Liver (tissue), 9 donors: ENCODE measurements around the gene YIPF1. TPM values are rescaled to one million over a fixed set of nuclear protein-coding genes. Genes with fewer than 3 reads are reported as not detected.

Source experiments
- DNase-seq: peaks from one replicate; pipeline ENCODE4 v3.0.0-alpha.2; 2017; ENCODE audit warnings: low spot score
- H3K27ac ChIP-seq, 2 donors: one replicate each; pipeline ENCODE4 v1.7.0; 2013; ENCODE audit warnings: inconsistent platforms in 2 of 2, low read length in 2 of 2, control low read depth in 1 of 2, low read depth in 1 of 2, mild to moderate bottlenecking in 1 of 2
- H3K27me3 ChIP-seq, 4 donors: one replicate each; pipeline versions ENCODE4 v1.6.1 to v1.7.0; 2013; ENCODE audit warnings: low read length in 3 of 4, inconsistent platforms in 1 of 4, mild to moderate bottlenecking in 1 of 4, moderate library complexity in 1 of 4; ENCODE audit not compliant: control insufficient read depth in 4 of 4, insufficient read depth in 4 of 4
- H3K36me3 ChIP-seq, 4 donors: one replicate each; pipeline versions ENCODE4 v1.6.1 to v1.7.0; 2013; ENCODE audit warnings: low read length in 3 of 4, mild to moderate bottlenecking in 3 of 4, low read depth in 1 of 4, moderate library complexity in 1 of 4; ENCODE audit not compliant: control insufficient read depth in 4 of 4, insufficient read depth in 3 of 4
- H3K4me1 ChIP-seq, 4 donors: one replicate each; pipeline versions ENCODE4 v1.6.1 to v1.7.0; 2013; ENCODE audit warnings: low read length in 3 of 4, mild to moderate bottlenecking in 3 of 4, moderate library complexity in 1 of 4; ENCODE audit not compliant: control insufficient read depth in 4 of 4, insufficient read depth in 4 of 4
- H3K4me3 ChIP-seq, 3 donors: one replicate each; pipeline versions ENCODE4 v1.6.1 to v1.7.0; 2013; ENCODE audit warnings: low read length in 3 of 3, control low read depth in 1 of 3, low read depth in 1 of 3, mild to moderate bottlenecking in 1 of 3
- H3K9ac ChIP-seq, 2 donors: one replicate each; pipeline ENCODE4 v1.7.0; 2013; ENCODE audit warnings: low read length in 2 of 2, mild to moderate bottlenecking in 2 of 2, moderate library complexity in 2 of 2, control low read depth in 1 of 2, low read depth in 1 of 2
- H3K9me3 ChIP-seq, 4 donors: one replicate each; pipeline versions ENCODE4 v1.6.1 to v1.7.0; 2013; ENCODE audit warnings: low read length in 3 of 4; ENCODE audit not compliant: control insufficient read depth in 4 of 4
- ATF3 ChIP-seq: IDR thresholded peaks from 2 replicates; pipeline ENCODE4 v1.6.1; 2016; ENCODE audit warnings: antibody characterized with exemption
- EGR1 ChIP-seq, 2 donors: IDR thresholded peaks; 2 replicates each; pipeline ENCODE4 v1.6.1; 2016 to 2018; ENCODE audit warnings: antibody characterized with exemption in 2 of 2, low read depth in 2 of 2
- FOXA1 ChIP-seq: IDR thresholded peaks from 2 replicates; pipeline ENCODE4 v1.6.1; 2016; ENCODE audit warnings: antibody characterized with exemption
- FOXA2 ChIP-seq: IDR thresholded peaks from 2 replicates; pipeline ENCODE4 v1.6.1; 2016; ENCODE audit warnings: antibody characterized with exemption
- HNF4A ChIP-seq, 2 donors: conservative IDR thresholded peaks; 2 replicates each; pipeline ENCODE4 v1.6.1; 2016; ENCODE audit warnings: antibody characterized with exemption in 2 of 2, mild to moderate bottlenecking in 2 of 2
- HNF4G ChIP-seq: IDR thresholded peaks from 2 replicates; pipeline ENCODE4 v1.6.1; 2016; ENCODE audit warnings: antibody characterized with exemption
- MAX ChIP-seq: IDR thresholded peaks from 2 replicates; pipeline ENCODE4 v1.6.1; 2016; ENCODE audit warnings: antibody characterized with exemption
- NR2F2 ChIP-seq: IDR thresholded peaks from 2 replicates; pipeline ENCODE4 v1.6.1; 2016; ENCODE audit warnings: antibody characterized with exemption
- RAD21 ChIP-seq, 2 donors: IDR thresholded peaks; 2 replicates each; pipeline ENCODE4 v1.6.1; 2016; ENCODE audit warnings: antibody characterized with exemption in 2 of 2, mild to moderate bottlenecking in 2 of 2
- REST ChIP-seq: IDR thresholded peaks from 2 replicates; pipeline ENCODE4 v1.6.1; 2016; ENCODE audit warnings: antibody characterized with exemption, mild to moderate bottlenecking
- RXRA ChIP-seq, 2 donors: IDR thresholded peaks; 2 replicates each; pipeline ENCODE4 v1.6.1; 2017 to 2018; ENCODE audit warnings: antibody characterized with exemption in 2 of 2, mild to moderate bottlenecking in 1 of 2
- TAF1 ChIP-seq: conservative IDR thresholded peaks from 2 replicates; pipeline ENCODE4 v1.6.1; 2016; ENCODE audit warnings: antibody characterized with exemption, mild to moderate bottlenecking
- ZBTB33 ChIP-seq: IDR thresholded peaks from 2 replicates; pipeline ENCODE4 v1.6.1; 2016; ENCODE audit warnings: antibody characterized with exemption
- WGBS: extraction: QIAGEN DNeasy Blood & Tissue Kit; methylation state at CpG from one replicate; pipeline ENCODE4 v1.1.7; 2013; 5-methylcytosine and 5-hydroxymethylcytosine counted together
- polyA plus RNA-seq, 2 donors: library from polyadenylated mRNA; stranded (reverse) in 1 of 2; unstranded in 1 of 2; fragments of 200-250 nt in 1 of 2; fragments of >200 nt in 1 of 2; fragmentation: Nextera tagmentation in 1 of 2; extraction: Ambion mirVana in 1 of 2; gene quantifications; one replicate each; pipeline versions ENCODE4 v1.2.1 to v1.2.3, GENCODE V29; 2013 to 2015
- total RNA-seq, 2 donors: library from RNA; depleted of rRNA; stranded (reverse); fragments of >200 nt; gene quantifications; one replicate each; pipeline ENCODE4 v1.2.3, GENCODE V29; 2014
- donor health status: healthy.
- donor health status: healthy.
- donor health status: healthy.
- donor health status: healthy.
- donor health status: healthy.

Gene YIPF1
- total and polyA plus RNA-seq, 4 donors, result 19.9 to 29.6 (median 28.1) TPM

GRCh38 chr1:53850082-53850673 lies 39.4 kb downstream of the YIPF1 start:
- no peak overlapping the region for H3K27ac ChIP-seq
- no peaks in the 10 kb centered on the region for H3K9me3 ChIP-seq
- H3K9ac ChIP-seq, result no peak overlapping the region
- no peak for DNase-seq
- TF ChIP-seq FOXA2, result no peak
- no peak for TF ChIP-seq FOXA1
- TF ChIP-seq ZBTB33, result no peak
- no peak for TF ChIP-seq HNF4G
- no peak for TF ChIP-seq RXRA (IDR thresholded peaks at IDR 0.05)
- no peak for TF ChIP-seq NR2F2
- no peak for TF ChIP-seq TAF1
- whole genome bisulfite sequencing, result 90% methylated on average over 7 of the region's 7 CpGs
- H3K27me3 ChIP-seq, result no peaks in the 10 kb centered on the region
- peaks cover 7 to 35% (median 18%) of the 10 kb centered on the region in 4 donors for H3K36me3 ChIP-seq
- no peaks in the 10 kb centered on the region for H3K4me1 ChIP-seq
- H3K4me3 ChIP-seq, result no peak overlapping the region

GRCh38 chr1:53847980-53848379 lies 41.6 kb downstream of the YIPF1 start:
- no peak for DNase-seq
- H3K36me3 ChIP-seq, result peaks cover 3 to 16% (median 9%) of the 10 kb centered on the region in 4 donors
- H3K9me3 ChIP-seq, result peaks cover 0 to 4% (median under 1%) of the 10 kb centered on the region in 4 donors
- TF ChIP-seq EGR1 (IDR thresholded peaks at IDR 0.05; ENCODE audit: low read depth in 2 of 2) (no peak), ATF3 (no peak), HNF4A (conservative IDR thresholded peaks at IDR 0.05) (no peak), MAX (no peak), RXRA (IDR thresholded peaks at IDR 0.05) (no peak), REST (no peak)
- H3K9ac ChIP-seq, result no peak overlapping the region
- no peaks in the 10 kb centered on the region for H3K4me1 ChIP-seq
- WGBS, result 87% methylated on average over 6 of the region's 6 CpGs
- H3K27me3 ChIP-seq, result no peaks in the 10 kb centered on the region
- no peak overlapping the region for H3K27ac ChIP-seq
- no peak overlapping the region for H3K4me3 ChIP-seq

GRCh38 chr1:53842347-53842746 lies 47.2 kb downstream of the YIPF1 start:
- WGBS, result 79% methylated on average over 3 of the region's 3 CpGs
- Histone ChIP-seq H3K4me1 (peaks cover 0 to 10% (median 1%) of the 10 kb centered on the region in 4 donors), H3K27me3 (no peaks in the 10 kb centered on the region), H3K9ac (no peak overlapping the region), H3K9me3 (peaks cover 0 to 5% (median 2%) of the 10 kb centered on the region in 4 donors), H3K36me3 (no peaks in the 10 kb centered on the region), H3K27ac (no peak overlapping the region), H3K4me3 (no peak overlapping the region)
- no peak for DNase-seq
- TF ChIP-seq RAD21 (IDR thresholded peaks at IDR 0.05), result no peak
- TF ChIP-seq HNF4G, result no peak
- TF ChIP-seq TAF1, result no peak
- no peak for TF ChIP-seq REST
- no peak for TF ChIP-seq HNF4A (conservative IDR thresholded peaks at IDR 0.05)
- no peak for TF ChIP-seq NR2F2
